GM12892 (cell line): ENCODE measurements around the gene NDN. TPM values are rescaled to one million over a fixed set of nuclear protein-coding genes. Genes with fewer than 3 reads are reported as not detected.
"Not testable (repeated sequence)": the region's sequence is repeated elsewhere in the genome, so short reads cannot be mapped to it uniquely, and the experiment has no call there.

Source experiments
- DNase-seq: peaks from one replicate; pipeline ENCODE4 v3.0.0; 2011; ENCODE audit not compliant: insufficient read length
- FAIRE-seq: peaks from 2 replicates; lab custom pipeline; 2011; peaks lifted over from hg19 to GRCh38; lab: Jason Lieb, UNC
- POLR2A ChIP-seq: IDR thresholded peaks from 2 replicates; pipeline ENCODE4 v1.6.1; 2011; ENCODE audit warnings: low read depth, low read length, control low read depth
- POLR2AphosphoS5 ChIP-seq: IDR thresholded peaks from 2 replicates; pipeline ENCODE4 v1.6.1; 2011; ENCODE audit warnings: low read depth, low read length, control low read depth
- TAF1 ChIP-seq: IDR thresholded peaks from 2 replicates; pipeline ENCODE4 v1.6.1; 2011; ENCODE audit warnings: low read depth, mild to moderate bottlenecking, control low read depth, low read length, borderline replicate concordance
- polyA plus RNA-seq: library from polyadenylated mRNA; unstranded; fragments of >200 nt; gene quantifications from one replicate; pipeline ENCODE4 v1.2.1, GENCODE V29; 2012; ENCODE audit warnings: missing spikeins, inconsistent platforms; ENCODE audit not compliant: missing spikeins

NDN gene, protein sequence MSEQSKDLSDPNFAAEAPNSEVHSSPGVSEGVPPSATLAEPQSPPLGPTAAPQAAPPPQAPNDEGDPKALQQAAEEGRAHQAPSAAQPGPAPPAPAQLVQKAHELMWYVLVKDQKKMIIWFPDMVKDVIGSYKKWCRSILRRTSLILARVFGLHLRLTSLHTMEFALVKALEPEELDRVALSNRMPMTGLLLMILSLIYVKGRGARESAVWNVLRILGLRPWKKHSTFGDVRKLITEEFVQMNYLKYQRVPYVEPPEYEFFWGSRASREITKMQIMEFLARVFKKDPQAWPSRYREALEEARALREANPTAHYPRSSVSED
- polyA plus RNA-seq = not detected

- FAIRE-seq = no peak
- TF ChIP-seq POLR2A (no peak), TAF1 (no peak), POLR2AphosphoS5 (no peak)
- DNase-seq = no peak
These were observed at the start of gene NDN for GRCh38 chr15:23687143-23687470. Gene NDN (minus strand): TSS chr15:23687305. CDS start chr15:23687217, 88 bp downstream.

DNA sequence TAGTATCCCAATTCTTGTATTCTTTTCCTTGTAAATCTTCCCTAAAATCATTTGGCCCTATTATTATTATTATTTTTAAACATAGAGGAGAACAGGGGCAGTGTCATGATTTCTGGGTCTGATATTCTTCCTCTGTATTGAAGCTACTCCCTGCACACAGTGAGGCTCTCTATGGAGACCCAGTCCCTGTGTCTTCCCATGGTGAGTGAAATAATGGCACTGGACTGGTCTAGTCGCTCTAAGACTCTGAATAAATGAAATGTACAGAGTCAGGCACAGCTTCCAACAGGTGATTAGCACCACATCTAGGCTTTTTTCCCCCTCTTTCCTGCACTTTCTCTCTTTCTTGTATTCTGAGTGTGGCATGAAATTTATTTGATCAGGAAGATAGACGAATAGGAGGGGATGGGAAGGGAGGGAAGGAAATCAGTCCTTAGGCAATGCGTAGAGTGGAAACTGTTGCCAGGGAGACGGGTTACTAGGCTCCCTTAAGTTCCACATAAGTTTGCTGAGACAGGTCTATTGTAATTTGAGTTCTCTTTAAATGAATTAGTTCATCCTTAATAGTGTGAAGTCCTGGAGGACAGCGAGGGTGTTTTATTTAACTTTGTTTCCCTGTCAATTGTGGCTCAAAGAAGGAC lies 49.0 kb upstream of the NDN start:
- FAIRE-seq (no peak), DNase-seq (no peak)
- no peak for TF ChIP-seq POLR2A
- no peak for TF ChIP-seq TAF1
- TF ChIP-seq POLR2AphosphoS5 = no peak

- DNase-seq = no peak
- no peak for FAIRE-seq
- TF ChIP-seq POLR2A (no peak), TAF1 (no peak), POLR2AphosphoS5 (no peak)
These were observed 47.8 kb upstream of the NDN start for GRCh38 chr15:23734862-23735261.

DNA sequence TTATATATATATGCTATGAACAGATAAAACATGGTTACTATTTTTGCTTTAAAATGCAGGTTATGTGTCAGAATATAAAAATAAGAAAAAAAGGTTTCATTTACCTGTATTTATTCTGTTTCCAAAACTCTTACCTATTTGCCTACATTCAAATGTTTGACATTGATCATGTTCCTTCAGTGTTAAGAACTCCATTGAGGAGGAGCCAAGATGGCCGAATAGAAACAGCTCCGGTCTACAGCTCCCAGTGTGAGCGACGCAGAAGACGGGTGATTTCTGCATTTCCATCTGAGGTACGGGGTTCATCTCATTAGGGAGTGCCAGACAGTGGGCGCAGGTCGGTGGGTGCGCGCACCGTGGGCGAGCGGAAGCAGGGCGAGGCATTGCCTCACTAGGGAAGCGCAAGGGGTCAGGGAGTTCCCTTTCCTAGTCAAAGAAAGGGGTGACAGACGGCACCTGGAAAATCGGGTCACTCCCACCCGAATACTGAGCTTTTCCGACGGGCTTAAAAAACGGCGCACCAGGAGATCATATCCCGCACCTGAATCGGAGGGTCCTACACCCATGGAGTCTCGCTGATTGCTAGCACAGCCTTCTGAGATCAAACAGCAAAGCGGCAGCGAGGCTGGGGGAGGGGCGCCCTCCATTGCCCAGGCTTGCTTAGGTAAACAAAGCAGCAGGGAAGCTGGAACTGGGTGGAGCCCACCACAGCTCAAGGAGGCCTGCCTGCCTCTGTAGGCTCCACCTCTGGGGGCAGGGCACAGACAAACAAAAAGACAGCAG lies 27.0 kb upstream of the NDN start:
- FAIRE-seq, DNase-seq: not testable (repeated sequence)

GRCh38 chr15:23708332-23708731 lies 21.2 kb upstream of the NDN start:
- FAIRE-seq (no peak), DNase-seq (no peak)
- TF ChIP-seq TAF1 (no peak), POLR2A (no peak)

- FAIRE-seq (no peak), DNase-seq (no peak)
- TF ChIP-seq POLR2A (no peak), TAF1 (no peak), POLR2AphosphoS5 (no peak)
These were observed 8.2 kb upstream of the NDN start for GRCh38 chr15:23695282-23695681.

DNA sequence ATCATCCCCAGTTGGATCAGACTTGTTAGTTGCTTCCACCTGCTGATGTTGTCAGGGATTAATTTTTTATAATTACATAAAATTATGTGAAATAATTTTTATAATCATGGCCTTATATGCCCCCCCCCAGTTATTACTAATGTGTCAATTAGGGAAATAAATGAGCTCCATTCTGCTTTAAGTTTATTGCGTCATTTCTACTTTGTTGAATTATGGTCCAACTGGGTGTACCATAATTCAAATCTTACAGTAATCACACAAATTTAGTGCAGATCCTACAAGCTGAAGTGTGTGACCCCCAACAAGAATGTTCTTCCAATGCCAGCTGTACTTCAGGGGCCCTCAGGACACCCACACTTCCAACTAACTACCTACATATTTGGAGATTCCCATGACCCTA lies 7.5 kb upstream of the NDN start:
- DNase-seq = no peak
- no peak for FAIRE-seq
- TF ChIP-seq TAF1 = no peak
- no peak for TF ChIP-seq POLR2AphosphoS5
- TF ChIP-seq POLR2A = no peak

DNA sequence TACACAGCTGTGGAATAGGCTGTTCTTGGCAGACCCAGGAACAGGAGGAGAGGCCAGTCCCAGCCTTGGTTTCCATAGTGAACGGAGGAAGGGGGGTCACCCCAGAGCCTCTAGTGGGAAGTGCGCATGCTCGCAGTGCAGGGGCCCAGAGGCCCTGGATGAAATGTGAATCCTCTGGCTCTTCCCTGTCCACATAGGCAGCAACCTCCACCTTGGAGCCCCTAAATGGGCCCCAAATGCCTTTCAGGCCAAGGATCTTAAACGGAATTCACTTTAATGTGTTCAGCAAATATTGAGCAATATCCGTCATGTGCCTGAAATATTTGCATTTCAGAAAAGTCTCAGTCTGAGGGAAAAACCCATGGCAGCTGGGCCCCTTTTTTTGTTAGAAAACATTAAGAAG lies 3.3 kb upstream of the NDN start:
- no peak for FAIRE-seq
- TF ChIP-seq TAF1 = no peak
- no peak for TF ChIP-seq POLR2AphosphoS5
- TF ChIP-seq POLR2A = no peak
- DNase-seq = no peak

DNA sequence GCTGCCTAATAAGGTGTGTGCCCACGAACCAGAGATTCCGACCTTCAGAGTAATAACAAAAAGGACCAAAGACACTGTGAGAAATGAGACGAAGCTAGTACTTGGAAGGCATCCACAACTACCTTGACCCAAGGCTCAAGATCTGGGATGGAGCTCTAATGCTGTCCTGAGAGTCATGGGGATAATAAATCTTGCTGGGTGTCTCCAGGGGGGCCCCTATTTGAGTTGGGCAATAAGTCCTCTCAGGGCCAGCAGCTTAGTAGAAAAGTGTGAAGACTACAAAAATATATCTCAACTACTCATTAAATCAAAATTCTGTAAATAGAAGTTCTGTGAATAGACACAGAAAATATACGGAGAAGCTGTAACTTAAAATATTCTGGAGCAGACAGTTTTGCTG lies 2.9 kb upstream of the NDN start:
- TF ChIP-seq POLR2AphosphoS5 (no peak), TAF1 (no peak)
- FAIRE-seq (no peak), DNase-seq (no peak)

- DNase-seq = no peak
- FAIRE-seq = no peak
- no peak for TF ChIP-seq POLR2A
- no peak for TF ChIP-seq TAF1
- no peak for TF ChIP-seq POLR2AphosphoS5
These were observed 501 bp downstream of the NDN start for GRCh38 chr15:23686466-23687142.

DNA sequence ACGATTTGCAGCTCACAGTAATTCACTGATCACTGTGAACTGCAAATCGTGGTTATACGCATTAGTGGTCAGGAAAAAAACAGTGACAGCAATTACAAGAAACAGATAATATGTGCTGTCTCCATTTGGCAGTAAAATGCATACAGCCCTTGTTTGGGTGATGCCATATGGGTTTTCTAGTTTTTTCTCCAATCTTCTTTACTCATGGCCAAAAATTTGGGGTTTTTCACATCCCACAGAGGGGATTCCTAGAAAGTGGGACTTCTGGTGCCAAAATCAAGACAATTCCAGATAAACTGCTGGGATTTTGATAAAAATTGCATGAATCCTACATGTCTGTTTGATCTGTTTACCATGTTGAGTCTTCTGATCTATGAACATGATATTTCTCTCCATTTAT lies 15.6 kb downstream of the NDN start:
- FAIRE-seq = no peak
- no peak for DNase-seq
- TF ChIP-seq TAF1 (no peak), POLR2A (no peak), POLR2AphosphoS5 (no peak)

- DNase-seq = no peak
- FAIRE-seq = no peak
- TF ChIP-seq TAF1 (no peak), POLR2AphosphoS5 (no peak), POLR2A (no peak)
These were observed 16.1 kb downstream of the NDN start for GRCh38 chr15:23670970-23671369.

DNA sequence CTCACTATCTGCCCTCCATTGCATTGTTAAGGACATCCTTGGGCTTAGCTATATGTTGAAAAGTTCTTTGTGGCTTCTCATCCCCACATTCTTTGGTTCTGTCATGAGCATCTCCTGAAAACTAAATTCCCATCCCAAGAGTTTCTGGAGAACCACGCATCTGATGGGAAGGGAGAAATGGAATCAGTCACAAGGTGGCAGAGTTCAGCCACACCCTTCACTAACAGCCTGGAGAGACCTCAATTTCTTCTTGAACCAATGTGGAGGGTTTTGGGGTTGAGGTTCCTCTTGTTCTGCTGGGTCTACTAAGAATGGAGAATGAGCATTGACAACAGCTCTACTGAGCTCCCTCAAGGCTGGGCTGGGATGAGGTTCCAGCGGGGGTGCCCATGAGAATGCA lies 23.9 kb downstream of the NDN start:
- no peak for FAIRE-seq
- TF ChIP-seq POLR2A (no peak), TAF1 (no peak), POLR2AphosphoS5 (no peak)
- no peak for DNase-seq
